GM21529 (cell line): ENCODE results near the gene ARHGEF40.
A peak's percentile ranks its signal among the peaks of the same experiment; 100 is the strongest.

Experiments
- ATAC-seq: cut with Tn5 transposase; IDR thresholded peaks from one replicate; pipeline ENCODE4 v1.9.1; 2021; ENCODE audit not compliant: unreplicated experiment

The ARHGEF40 gene

GRCh38 chr14:21096438-21096837 lies 26.3 kb downstream of the ARHGEF40 start:
- no peak for ATAC-seq

DNA sequence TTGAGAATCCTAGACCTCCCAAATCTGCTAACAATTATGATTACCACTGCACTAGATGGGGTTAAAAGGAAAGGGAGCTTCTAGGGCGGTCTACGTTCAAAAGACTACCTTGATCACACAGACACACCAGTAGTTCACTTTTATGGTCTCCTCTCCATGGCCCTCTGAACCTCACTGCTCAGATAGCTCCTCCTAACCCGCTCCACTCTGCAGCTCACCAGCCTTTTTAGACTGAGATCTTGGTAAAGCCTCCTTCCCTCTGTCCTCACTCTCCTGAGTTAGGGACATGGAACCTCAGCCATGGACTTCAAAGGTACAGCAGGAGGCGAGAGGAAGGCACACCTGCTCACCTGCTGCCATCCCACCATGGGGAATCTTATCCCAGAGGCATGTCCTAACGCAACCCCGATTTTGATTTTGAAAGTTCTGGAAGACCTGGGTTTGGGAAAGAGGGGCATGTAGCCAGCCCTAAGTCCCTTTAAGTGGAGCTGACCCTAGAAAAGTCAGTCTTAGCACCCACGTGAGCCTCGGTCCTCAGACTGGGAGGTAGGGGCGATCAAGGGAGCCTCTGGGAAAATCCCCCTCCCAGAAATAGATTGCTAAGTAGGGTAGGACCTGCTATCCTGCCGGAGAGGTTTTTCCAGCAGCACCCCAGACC lies 27.0 kb downstream of the ARHGEF40 start:
- no peak for ATAC-seq

- ATAC-seq = no peak
Measured at GRCh38 chr14:21097636-21098075, 27.6 kb downstream of the ARHGEF40 start.

- no peak for ATAC-seq
Measured at GRCh38 chr14:21098076-21098891, 28.2 kb downstream of the ARHGEF40 start, which contains the start of gene ZNF219. Gene ZNF219, minus strand, starts transcription at chr14:21098655. Its CDS starts 5,064 bp downstream, at chr14:21093591.

GRCh38 chr14:21098892-21099595 lies 28.9 kb downstream of the ARHGEF40 start:
- no peak for ATAC-seq

GRCh38 chr14:21099596-21099985 lies 29.5 kb downstream of the ARHGEF40 start:
- no peak for ATAC-seq

DNA sequence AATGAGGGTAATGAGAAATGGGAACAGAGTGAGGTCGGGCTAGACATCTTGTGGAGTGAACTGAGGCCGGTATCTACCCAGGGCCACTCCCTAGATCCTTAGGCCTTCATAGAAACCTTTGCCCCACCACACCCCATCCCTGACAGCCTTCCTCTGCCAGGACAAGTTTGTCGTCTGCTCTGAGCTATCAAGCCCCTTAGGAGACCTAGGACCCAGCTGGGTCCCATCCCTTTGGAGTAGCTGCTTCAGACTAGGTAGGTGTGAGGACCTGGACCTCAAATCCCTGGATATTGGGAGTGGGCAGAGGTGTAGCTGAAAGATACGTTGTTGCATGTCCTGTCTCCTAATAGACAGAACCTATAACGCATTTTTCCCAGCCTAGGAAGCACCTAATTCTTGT lies 30.8 kb downstream of the ARHGEF40 start, which contains the start of gene TMEM253:
TMEM253 (plus strand) TSS at position 136 of the 400 bp plus-strand sequence. CDS start 278 bp downstream, outside the sequence.
- ATAC-seq = no peak

DNA sequence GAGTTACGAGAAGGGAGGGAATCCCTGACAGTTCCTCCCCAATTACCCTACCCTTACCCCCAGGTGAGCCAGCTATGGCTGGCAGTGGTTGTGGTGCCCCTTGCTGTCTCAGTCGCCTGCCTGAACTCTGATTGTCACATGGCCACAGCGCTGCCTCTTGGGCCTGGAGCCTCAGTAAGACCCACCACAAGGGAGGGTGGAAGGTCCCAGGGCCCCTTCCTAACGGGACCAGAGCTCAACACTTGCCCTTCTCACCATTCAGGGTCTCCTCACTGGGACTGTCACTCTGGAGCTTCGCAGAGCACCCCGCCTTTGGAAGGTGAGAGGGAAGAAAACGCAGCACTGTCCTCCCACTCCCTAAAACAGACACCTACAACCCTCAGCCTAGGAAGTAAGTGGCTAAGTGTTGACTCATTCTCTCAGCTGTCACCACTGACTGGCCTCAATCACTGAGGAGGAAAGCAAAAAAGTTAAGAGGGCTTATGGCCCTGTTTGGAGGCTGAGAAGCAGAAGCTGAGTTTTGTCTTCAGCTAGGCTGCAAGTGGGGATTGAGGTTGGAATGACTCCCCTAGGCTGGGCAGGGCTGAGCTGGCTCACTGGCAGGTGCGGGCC lies 31.8 kb downstream of the ARHGEF40 start:
- ATAC-seq = no peak

DNA sequence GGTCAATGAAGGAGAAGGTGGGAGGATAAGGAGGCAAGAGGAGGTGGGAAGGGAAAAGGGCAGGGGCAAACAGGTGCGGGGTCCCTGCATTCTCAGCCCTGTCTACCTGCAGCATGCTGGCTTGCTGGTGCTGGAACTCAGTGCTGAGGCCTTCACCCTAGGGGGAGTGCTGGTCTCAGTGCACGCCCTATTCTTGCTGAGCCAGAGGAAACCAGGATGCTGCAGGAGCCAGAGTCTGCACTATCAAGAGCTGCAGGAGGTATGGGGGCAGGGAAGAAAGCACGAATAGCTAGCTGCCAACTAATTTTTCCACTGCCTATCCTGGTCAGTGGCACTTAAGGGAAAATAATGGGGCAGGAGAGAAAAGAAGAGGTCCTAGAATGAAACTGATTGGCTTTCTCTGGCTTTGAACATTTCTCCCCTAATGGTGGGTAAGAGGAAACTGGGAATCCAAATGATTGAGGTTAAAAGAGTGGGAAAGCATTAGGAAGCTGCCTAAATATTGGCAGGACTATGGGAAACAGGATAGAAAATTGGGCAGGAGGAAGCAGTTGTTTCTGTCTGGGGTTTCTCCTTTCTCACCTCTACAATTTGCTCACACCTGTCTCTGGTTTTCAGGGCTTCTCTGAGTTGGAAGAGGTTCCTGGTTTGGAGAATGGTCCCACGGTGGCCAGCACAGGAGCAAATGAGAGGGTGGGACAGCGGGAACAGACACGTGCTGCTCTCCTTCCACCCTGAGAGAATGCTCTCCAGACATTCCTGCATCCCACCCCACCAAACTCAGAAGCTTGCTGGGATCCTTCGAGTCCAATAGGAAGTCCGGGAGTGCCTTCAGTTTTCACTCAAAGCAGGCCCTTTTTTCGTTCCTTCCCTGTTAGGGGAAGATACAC lies 32.7 kb downstream of the ARHGEF40 start:
- no peak for ATAC-seq

DNA sequence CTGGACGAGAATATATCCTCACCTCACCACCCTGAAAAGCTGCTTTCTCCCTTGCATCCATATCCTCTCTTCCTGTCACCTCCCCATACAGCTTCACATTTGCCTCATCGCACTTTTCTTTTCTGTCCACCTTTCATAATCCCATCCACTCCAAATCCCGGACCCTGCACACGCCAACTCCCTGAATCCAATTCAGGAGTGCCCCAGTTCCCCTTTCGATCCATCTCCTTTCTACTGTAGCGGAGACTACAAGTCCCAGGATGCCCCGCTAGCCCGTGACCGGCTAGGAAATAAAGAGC lies 33.3 kb downstream of the ARHGEF40 start:
- ATAC-seq = no peak

DNA sequence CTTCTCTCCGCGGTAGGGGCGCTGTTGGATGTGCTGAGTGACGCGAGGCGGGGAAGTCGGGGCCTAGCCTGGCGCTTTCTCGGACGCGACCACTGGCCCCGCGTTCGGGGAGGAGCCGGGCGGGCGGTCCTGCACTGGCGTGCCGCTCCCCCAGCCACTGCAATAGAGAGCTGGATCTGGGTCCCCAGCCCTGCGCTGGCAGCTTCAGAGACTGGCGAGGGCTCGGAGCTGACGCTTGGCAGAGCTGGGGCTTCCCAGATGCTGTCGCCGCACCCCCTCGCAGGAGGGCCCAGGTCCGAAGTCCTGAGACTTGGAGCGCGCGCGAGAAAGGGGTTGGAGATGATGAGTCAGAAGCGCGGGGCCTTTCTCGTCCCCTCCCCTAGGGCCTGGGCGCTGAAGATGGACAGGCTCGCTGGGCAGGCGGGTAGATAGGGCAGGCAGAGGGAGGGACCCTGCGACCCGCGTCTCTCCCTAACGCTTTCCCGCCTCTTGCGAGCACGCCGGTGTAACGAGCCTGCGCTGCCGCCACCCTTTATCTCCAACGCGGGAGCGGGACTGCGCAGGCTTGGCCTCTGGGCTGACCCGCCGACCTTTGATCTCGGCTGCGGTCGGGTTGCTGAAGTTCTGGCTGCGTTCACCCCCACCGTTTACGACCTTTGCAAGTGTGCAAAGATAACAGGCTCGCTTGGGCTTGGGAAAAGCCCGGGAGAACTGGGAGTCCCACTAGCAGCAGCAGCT lies 33.8 kb downstream of the ARHGEF40 start:
- peak; percentile 90 for ATAC-seq

GRCh38 chr14:21104448-21105060 lies 34.5 kb downstream of the ARHGEF40 start:
- peak; percentile 44 for ATAC-seq

DNA sequence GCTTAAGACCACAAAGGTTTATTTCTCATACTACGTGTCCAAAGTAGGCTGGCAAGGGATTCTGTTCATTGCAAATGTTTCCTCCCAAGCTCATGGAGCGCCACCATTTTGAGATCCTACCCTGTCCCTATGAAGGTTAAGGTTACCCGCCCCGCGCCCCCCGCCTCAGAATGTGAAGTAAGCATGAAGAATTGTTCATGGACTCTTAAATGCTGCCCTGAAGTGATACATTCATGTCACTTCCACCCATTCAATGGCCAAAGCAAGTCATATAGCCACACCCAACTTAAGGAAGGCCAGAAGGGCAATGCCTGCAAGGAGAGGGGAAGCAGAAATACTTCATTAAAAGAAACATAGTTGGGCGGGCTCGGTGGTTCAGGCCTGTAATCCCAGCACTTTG lies 35.0 kb downstream of the ARHGEF40 start:
- no peak for ATAC-seq

DNA sequence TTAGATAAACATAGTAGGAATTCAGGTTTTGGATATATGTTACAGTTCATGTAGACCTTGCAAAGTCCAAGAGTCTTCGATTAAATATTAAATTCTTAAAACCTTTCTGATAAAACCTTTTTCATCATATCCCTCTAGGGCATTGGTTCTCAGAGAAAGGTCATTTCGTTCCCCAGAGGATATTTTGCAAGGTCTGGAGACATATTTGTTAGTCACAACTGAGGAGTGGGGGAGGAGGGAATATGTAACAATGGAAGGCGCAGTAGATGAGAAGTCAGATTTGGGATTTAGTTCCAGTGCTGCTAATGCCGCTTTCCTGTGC lies 36.0 kb downstream of the ARHGEF40 start:
- no peak for ATAC-seq

DNA sequence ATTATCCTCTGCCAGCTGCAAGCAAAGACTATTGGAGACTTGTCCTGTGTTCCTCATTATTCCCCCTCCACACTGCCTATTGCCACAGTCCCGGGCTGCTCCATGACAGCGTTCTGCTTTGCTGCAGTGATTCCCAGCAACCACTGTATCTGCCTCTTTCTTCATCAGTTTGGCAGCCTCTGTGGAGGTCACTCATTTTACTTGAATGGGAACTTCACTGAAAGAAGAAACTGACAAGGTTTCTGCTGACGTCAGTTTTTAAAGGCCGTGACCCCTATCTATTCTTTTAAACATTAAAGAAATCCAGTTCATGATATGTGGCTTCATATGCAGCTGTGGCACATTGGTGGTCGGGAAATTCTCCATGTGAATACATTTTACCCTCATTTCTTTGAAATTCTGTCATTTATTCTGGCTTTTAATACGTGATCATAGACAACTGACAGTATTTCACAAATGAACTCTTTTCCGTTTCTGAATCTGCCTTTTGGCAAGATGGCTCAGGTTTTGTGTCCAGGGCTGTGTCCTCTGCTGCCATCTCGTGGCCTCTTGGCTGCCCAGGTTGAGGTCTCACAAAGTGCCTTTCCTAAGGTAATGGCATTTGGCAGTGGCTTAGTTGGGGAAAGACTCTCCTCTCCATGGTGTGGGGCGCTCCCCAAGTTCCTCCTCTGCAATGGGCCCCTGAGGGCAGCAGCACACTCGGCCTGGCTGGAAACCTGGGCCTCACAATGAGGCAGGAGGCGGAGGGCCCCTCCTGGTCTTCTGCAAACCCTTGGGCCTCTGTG lies 36.6 kb downstream of the ARHGEF40 start:
- no peak for ATAC-seq

GRCh38 chr14:21107283-21107800 lies 37.2 kb downstream of the ARHGEF40 start:
- ATAC-seq = no peak

DNA sequence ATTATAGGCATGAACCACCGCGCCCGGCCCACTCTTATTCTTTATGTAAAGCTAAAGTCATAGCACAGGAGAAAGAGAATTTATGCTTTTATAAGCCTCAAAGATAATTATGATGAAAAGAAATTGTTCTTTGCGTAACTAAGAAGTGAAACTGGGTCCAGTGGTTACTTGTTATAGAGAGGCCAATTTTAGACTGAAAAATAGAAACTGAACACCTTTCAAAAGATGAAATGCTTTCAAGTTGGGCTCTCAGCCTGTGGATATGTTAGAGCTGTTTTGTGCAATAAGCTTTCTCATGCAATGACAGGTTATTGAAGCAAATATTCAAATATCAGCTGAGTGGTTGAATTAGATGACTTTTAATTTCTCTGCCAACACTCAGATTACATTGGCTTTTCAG lies 38.7 kb downstream of the ARHGEF40 start:
- no peak for ATAC-seq

DNA sequence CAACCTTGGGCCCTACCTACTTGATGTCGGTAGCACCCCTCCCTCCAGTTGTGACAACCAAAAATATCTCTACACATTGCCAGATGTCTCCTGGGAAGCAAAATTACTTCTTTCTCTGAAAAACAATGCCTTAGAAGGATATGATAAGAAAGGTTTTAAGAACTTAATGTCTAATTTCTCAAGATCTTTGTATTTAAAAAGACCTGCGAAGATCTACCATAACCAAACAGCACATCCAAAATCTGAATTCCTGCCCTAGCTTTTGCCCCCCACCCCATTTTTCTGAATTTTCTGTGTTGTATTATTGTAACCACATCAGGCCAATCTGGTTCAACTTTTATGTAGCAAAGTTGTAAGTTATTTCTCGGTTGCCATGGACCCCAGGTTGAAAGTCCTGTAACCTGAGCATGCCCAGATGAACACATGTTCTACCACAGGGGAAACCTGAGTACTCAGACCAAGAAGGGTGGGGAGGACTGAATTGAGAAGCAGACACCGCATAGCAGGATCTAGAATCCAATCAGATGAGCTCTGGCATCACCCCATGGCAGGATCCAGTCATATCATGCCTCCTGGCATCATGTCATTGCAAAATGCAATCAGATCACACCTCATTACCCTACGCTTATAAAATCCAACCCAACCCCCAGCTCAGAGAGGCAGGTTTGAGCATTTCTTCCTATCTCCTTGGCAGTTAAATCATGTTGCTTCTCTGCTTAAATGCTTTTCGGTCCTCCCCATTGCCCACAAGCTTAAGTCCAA lies 39.5 kb downstream of the ARHGEF40 start:
- peak; percentile 61 for ATAC-seq
